Germinal center (tissue), 1 donor: ENCODE data around the gene MT1F.
"Not testable (repeated sequence)": the region's sequence is repeated elsewhere in the genome, so short reads cannot be mapped to it uniquely, and the experiment has no call there.

Source experiments
- DNase-seq: peaks from one replicate; pipeline ENCODE4 v3.0.0; 2012; ENCODE audit warnings: mixed read lengths, low spot score

Gene MT1F

DNA sequence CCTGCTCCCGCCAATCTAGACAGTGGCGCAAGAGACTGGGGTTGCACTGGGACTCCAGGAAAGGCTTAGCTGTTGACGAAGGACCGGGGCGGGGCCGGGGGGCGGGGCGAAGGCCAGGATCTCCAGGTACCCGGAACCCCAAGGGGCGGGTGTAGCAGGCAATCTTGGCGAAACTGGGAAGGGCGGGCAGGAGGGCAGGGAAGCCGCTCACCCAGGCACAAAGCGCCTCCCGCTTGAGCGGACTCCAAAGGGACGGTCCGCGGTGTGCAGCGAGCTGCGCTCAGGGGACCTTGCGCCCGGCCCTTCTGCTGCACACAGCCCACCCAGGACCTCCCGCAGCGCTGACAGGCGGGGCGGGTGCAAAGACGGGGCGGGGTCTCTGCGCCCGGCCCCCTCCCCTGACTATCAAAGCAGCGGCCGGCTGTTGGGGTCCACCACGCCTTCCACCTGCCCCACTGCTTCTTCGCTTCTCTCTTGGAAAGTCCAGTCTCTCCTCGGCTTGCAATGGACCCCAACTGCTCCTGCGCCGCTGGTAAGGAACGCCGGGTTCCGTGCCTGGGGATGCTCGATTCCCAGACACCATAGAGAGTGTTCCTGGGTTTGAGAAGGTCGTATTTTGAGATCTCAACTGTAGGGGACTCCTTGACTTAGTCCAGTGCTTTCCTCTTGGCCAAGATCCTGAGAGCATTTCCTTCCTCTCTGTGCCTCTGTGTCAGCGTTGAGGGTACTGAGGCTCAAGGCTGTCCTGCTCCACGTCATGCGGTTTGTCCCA is at the start of gene MT1F:
Gene MT1F, plus strand, starts transcription at position 405 of the 772 bp plus-strand sequence. Its CDS starts 100 bp downstream, at position 505.
- DNase-seq: peak; percentile 54

DNA sequence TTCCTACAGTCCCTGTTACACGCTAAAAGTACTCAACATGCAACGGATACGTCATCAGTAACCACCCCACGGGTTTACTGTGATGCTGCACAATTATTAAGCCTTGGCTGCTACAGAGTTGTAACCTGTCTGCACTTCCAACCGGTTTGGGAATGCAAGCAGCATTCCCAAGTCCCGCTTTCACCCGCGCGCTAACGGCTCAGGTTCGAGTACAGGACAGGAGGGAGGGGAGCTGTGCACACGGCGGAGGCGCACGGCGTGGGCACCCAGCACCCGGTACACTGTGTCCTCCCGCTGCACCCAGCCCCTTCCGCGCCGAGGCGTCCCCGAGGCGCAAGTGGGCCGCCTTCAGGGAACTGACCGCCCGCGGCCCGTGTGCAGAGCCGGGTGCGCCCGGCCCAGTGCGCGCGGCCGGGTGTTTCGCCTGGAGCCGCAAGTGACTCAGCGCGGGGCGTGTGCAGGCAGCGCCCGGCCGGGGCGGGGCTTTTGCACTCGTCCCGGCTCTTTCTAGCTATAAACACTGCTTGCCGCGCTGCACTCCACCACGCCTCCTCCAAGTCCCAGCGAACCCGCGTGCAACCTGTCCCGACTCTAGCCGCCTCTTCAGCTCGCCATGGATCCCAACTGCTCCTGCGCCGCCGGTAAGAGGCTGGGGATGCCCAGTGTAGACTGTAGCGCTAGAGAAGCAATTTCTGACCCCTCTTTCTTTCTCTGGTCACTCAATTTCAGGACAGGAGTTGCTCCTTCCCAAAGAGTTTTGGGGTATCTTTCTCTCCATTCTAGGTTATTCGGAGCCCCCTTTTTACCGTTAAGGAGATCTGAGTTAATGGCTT is 49.5 kb upstream of the MT1F start, which contains the start of gene MT2A:
Gene MT2A, plus strand, starts transcription at position 542 of the 833 bp plus-strand sequence. Its CDS starts 72 bp downstream, at position 614.
- DNase-seq: peak; percentile 88

DNA sequence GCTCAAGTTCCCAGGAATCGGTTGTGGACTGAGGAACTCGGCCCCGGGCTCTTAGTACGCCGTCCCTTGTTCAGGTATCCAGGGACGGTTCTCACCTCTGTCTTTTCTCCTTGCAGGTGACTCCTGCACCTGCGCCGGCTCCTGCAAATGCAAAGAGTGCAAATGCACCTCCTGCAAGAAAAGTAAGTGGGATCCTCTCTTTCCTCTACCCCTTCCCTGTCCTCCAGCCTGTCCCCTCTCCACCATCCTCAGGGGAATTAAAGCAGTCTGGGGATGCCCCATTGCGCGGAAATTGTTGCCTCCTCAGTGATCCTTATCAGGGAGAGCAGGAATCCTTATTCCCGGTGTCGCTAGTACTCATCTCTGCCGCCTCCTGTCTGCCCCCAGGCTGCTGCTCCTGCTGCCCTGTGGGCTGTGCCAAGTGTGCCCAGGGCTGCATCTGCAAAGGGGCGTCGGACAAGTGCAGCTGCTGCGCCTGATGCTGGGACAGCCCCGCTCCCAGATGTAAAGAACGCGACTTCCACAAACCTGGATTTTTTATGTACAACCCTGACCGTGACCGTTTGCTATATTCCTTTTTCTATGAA is 48.8 kb upstream of the MT1F start:
- no peak for DNase-seq

DNA sequence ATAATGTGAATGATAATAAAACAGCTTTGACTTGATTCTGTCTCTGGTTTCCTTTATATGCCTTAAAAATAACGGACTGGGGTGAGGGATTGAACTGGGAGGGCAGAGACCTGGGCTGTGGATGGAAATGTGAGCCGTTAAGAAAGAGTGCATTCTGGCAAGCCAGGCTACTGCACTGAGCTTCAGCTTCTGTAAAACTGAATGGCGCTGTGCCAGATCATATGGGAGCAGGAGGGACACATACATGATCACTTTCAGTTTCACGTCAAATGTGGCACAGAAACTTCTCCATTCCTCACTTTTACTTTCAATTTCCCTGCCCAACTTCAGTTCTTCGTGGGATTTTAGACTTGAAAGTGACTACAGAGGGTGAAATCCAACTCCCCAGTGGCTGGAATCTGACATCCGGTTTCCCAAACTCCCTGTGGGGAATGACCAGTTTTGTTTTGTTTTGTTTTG is 48.3 kb upstream of the MT1F start:
- DNase-seq: peak; percentile 86

DNA sequence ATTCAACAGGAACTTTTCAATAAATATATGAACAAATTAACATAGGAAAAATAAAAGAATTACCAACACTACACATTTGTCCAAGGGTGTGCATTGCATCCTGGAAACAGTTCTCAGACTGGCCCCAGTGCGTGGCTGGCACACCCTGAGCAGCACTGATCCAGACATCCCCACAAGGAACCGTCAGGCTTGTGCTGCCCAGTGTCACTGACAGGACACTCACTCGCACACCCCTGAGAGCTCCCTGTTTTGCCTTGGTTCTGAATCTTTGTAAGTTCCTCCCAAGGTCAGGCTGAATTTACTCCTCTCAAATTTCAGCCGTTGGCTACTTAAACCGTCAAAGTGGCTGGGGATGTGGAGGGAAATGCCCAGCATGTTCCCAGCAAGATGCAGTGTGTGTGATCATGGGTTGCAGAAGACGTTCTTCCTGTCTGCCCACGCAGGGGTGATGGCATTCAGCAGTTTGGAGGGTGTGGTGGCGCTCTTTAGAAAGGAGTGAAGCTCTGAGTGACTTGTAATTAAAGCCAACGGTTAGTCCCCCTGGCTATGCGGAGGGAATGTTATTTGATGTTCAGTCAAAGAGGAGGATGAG is 47.6 kb upstream of the MT1F start:
- peak; percentile 41 for DNase-seq

DNA sequence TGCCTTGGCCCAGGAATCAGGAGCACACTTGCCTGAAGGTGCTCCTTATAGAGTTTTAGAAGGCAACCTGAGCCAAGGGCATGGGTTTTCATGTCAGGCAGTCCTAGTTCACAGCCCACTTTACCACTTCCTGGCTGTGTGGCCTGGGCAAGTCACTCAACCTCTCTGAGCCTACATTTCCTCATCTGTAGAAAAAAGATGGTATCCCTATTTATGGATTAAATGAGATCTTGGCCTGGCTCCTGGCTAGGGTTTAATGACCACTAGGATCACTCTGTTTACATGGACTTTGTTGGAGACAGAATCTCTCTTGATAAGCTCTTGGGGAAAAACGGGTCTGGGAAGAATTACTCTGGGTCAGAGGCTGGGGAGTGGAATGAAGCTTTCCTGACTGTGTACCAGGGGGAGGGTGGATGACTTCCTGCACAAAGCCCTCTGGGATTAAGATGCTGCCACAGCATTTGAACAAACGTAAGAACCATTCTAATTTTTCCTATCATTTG is 47.1 kb upstream of the MT1F start:
- no peak for DNase-seq

DNA sequence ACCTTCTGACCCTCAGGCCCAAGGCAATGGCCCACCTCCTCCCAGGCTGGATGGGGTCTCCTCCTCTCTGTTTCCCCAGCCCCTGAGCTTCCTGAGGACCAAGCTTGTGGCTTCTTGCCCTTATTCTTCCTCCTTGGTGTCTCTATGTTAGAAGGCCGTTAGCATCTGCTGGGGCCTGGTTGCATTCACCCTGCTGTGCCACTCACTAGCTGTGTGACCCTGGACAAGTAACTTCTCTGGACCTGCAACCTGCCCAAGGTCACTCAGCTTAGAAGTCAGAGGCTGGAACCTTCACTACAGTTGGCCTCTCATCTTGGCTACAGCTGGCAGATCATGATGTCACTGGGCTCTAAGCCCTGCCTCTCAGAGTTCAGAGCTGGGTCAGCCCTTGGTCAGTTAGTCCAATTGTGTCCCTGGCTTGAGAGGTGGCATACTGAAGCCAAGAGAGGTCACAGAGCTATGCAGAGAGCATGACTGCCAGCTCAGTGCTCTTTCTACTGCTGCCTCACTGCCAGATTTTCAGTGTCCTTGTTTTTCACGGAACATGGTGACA is 46.4 kb upstream of the MT1F start:
- no peak for DNase-seq

DNA sequence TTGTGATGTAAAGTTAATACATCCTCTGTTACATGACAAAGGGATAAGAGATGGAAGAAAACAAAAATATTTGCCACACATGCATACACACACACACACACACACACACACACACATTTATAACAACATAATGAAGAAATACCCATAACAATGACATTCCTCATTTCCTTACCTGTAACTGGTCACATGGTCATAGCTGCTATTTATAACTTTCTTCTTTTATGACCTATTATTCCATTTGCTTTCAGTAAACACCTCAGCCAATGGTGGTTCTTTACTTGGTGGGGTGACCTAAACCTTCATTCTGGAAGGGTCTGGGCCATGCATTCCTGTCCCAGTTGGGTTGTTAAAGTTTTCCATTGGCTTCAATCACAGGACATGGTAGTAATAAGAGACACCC is 44.1 kb upstream of the MT1F start:
- DNase-seq: no peak

DNA sequence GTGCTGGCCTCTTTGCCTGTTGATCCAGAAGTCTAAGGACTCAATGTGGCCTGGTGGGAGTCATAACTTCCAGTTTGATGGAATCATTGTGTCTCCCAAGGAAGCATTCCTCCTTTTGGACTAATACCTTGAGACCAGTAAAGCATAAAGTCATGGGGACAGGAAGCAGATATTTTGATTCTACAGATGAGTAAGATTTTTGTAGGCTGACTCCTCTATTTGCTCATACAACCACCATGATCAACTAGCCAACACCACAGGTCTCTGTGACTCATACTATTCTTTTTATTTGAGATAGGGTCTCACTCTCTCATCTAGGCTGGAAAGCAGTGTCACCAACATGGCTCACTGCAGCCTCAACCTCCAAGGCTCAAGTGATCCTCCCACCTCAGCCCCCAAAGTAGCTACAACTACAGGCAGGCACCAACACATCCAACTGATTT is 43.2 kb upstream of the MT1F start:
- DNase-seq: no peak

DNA sequence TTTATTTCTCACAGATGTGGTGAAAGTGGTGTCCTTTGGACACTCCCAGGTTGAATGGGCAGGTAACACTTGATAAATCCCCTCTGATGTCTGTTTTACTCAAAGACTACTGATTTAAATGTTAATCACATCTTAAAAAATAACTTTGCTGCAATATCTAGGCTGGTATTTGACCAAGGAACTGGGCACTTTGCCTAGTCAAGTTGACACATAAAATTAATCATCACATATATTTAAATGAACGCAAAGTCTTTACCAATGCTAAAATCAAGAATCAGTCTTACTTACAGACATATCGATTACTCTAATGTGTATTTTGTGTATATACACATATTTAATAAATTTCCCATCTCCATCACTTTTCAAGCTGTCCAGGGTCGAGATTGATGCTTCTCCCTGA is 42.4 kb upstream of the MT1F start:
- no peak for DNase-seq

DNA sequence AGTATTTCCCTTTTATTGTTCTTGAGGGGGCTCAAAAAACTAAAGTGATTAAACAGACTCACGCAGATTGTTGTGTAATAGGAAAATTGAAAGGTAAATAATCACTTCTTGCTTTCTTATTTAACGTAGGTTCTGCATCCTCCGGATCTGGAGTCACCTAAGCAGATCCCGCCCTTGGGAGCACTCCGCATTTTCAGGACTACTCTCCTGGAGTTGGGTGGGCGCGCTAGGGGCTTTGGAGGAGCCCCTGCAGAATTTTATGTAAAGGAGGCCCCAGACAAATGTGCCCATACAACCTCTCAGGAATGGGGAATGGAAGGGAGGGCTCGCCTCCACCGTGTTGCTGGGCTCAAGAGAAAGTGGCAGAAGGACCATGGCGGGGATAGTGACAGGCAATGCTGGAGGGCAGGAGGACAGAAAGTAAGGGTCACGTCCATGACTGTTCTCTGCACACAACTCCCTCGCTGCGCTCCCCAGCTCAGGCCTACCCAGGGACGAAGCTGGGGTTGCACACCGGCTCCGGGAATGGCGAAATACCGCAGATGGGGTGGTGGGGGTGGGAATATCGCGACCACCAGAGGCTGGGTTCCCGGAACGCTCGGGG is 41.0 kb upstream of the MT1F start:
- no peak for DNase-seq

DNA sequence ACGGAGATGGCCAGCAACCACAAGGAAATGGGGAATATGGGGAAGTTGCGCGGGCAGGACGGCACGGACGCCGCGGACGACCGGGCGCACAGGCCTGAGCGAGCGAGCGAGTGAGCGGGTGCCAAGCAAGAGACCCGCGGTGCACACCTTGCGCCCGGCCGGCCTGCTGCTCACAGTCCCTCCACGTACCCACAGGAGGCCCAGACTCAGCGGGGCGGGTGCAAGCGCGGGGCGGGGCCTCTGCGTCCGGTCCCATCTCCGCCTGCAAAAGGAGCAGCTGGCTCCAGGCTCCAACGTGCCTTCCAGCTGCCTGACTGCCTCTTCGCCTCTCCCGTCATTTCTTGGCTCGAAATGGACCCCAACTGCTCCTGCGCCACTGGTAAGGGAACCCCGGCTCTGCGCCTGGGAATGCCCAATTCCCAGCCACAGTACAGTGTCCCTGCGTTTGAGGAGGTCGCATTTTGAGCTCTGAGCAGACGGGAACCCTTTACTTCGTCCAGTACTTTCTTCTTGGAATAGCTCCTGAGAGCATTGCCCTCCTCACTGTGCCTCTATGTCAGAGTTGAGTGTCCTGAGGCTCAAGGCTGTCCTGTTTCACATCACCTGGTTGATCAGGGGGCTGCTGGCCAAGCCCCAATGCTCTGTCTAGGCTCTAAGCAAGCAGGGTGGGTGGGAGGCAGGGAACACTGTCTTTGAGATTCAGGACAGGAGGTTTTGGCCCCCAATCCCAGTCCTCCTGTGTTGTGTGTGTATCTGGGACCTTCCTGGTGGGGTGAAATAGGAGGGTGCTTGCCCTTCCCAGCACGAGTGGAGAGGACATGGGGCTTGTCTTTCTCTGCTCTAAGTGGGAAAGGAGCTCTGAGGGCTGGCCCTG is 40.3 kb upstream of the MT1F start:
- DNase-seq: no peak

DNA sequence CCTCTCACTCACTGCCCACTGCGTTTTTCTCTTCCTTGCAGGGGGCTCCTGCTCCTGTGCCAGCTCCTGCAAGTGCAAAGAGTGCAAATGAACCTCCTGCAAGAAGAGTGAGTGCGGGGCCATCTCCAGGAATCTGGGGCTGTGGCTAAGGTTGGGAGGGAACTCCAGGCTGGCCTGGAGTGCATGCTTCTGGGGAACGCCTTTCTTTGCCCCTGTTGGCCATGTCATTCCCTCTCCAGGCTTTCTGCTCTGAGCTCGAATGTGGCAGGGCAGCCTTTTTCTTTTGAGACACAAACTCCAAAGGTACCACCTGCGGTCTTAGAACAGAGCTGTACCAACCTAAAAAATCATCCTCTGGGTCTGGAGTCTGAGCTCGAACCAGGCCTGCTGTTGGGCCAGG is 39.6 kb upstream of the MT1F start:
- DNase-seq: no peak

DNA sequence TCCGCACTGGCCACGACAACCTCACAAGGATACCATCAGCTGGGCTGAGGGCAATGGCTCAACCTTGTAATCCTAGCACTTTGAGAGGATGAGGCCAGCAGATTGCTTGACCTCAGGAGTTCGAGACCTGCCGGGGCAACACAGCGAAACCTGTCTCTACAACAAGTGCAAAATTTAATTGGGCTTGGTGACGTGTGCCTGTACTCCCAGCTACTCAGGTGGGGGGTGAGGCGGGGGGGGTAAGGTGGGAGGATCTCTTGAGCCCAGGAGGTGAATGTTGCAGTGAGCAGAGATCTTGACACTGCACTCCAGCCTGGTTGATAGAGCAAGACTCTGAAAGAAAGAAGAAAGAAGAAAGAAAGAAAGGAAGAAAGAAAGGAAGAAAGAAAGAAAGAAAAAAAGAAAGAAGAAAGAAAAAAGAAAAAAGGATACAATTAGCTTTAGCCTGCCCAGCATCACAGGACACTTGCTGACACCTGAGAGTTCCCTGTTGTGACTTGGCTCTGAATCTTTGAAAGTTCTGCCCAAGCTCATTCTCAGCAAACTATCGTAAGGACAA is 37.3 kb upstream of the MT1F start:
- no peak for DNase-seq

DNA sequence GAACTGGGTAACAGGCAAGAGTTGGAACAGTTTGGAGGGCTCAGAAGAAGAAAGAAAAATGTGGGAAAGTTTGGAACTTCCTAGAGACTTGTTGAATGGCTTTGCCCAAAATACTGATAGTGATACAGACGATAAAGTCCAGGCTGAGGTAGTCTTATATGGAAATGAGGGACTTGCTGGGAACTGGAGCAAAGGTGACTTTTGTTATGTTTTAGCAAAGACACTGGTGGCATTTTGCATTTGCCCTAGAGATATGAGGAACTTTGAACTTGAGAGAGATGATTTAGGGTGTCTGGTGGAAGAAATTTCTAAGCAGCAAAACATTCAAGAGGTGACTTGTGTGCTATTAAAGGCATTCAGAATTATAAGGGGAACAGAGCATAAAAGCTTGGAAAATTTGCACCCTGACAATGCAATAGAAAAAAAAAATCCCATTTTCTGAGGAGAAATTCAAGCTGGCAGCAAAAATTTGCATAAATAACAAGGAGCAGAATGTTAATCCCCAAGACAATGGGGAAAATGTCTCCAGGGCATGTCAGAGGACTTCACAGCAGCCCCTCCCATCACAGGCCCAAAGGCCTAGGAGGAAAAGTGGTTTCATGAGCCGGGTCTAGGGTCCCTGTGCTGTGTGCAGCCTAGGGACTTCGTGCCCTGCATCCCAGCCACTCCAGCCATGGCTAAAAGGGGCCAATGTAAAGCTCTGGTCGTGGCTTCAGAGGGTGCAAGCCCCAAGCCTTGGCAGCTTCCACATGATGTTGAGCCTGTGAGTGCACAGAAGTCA is 35.9 kb upstream of the MT1F start:
- not testable (repeated sequence) for DNase-seq

DNA sequence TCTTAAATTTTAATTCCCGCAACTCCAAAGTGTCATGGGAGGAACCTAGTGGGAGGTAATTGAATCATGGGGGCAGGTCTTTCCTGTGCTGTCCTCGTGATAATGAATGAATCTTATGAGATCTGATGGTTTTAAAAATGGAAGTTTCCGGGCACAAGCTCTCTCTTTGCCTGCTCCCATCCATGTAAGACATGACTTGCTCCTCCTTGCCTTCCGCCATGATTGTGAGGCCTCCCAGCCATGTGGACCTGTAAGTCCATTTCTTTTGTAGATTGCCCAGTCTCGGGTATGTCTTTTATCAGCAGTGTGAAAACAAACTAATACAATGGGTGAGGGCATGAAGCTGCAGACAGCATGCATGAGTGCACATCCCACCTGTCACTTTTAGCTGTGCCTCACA is 34.6 kb upstream of the MT1F start:
- not testable (repeated sequence) for DNase-seq

DNA sequence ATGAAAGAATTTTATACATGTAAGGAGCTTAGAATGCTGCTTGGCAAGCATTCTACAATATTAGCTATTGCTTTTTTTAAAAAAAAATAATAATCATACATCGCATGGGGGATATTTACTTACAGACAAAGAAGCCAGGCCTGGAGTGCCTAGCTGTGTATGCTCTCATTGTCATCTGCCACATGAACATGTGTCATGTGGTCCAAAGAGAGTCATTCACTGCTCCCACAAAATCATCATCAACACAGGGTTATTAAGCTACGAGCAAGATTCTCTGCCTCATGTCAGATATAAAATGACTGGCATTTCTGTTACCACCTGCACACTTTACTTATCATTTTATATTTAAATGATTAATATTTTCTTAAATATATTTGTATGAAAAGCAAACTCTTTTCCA is 34.1 kb upstream of the MT1F start:
- no peak for DNase-seq

DNA sequence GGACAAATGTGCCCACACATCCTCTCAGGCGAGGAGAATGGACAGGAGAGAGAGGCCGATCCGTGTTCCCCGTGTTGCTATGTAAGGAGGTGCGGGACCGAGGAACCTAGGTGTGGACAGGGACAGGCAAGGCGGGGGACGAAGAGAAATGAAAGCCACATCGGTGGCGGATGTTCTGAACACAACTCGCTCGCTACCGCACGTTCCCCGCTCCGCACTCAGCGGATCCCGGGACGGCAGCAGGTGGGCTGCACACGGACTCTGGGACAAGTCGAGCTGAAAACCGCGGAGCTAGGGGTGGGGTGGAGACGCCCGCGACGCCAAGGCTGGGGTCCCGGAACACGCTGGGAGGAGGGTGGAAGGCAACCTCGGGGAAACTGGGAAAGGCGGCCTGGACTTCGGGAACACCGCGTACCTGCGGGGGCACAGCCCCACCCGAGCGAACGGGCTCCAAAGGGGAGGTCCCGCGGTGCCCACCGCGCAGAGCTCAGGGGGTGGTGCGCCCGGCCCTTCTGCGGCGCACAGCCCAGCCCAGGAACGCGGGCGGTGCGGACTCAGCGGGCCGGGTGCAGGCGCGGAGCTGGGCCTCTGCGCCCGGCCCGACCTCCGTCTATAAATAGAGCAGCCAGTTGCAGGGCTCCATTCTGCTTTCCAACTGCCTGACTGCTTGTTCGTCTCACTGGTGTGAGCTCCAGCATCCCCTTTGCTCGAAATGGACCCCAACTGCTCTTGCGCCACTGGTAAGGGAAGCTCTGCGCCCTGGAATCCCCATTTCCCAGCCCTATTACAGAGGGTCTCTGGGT is 32.4 kb upstream of the MT1F start, which contains the start of gene MT1E:
Gene MT1E, plus strand, starts transcription at position 642 of the 803 bp plus-strand sequence. Its CDS starts 71 bp downstream, at position 713.
- no peak for DNase-seq
